ENCODE measurements around the gene PLEKHA5. TPM values are rescaled to one million over a fixed set of nuclear protein-coding genes. Genes with fewer than 3 reads are reported as not detected.
"Not testable (repeated sequence)": the region's sequence is repeated elsewhere in the genome, so short reads cannot be mapped to it uniquely, and the experiment has no call there.

Gene PLEKHA5
- total and polyA plus RNA-seq, 11 donors, result 18.1 to 72.2 (median 58.2) TPM

GRCh38 chr12:19411234-19412204 lies 282.0 kb downstream of the PLEKHA5 start:
- Histone ChIP-seq H3K9me3 (no peaks in the 10 kb centered on the region), H3K4me3 (no peak overlapping the region), H3K27ac (peak overlapping the region in 10 of 12 donors; percentile 11 to 67 (median 50)), H3K4me1 (peaks cover 0 to 43% (median 17%) of the 10 kb centered on the region in 12 donors), H3K36me3 (no peaks in the 10 kb centered on the region), H3K27me3 (no peaks in the 10 kb centered on the region)
- peak in 3 of 4 donors; percentile 24 to 77 (median 56) for ATAC-seq
- WGBS, 4 donors, result 76 to 84% (median 76%) methylated on average over 10 of the region's 10 CpGs
- no peak for DNase-seq
- TF ChIP-seq CTCF (IDR thresholded peaks at IDR 0.05) (no peak), POLR2A (IDR thresholded peaks at IDR 0.05) (no peak)
- intact Hi-C loops (cut with DNase I), result loop anchor here in 1 of 10 donors (2.0 kb wide), 1 partner anchor 27 kb away; the partner anchor contains the start of gene AEBP2

GRCh38 chr12:19412844-19413243 lies 283.3 kb downstream of the PLEKHA5 start:
- intact Hi-C loops (cut with DNase I), result loop anchor here in 1 of 10 donors (2.0 kb wide), 1 partner anchor 26 kb away; the partner anchor contains the start of gene AEBP2
- TF ChIP-seq POLR2A (IDR thresholded peaks at IDR 0.05) (no peak), CTCF (IDR thresholded peaks at IDR 0.05) (no peak)
- no peaks in the 10 kb centered on the region for H3K27me3 ChIP-seq
- peak overlapping the region in 8 of 12 donors; percentile 5 to 39 (median 31) for H3K4me3 ChIP-seq
- H3K27ac ChIP-seq, result peak overlapping the region; percentile 6 to 76 (median 54)
- H3K9me3 ChIP-seq, result no peaks in the 10 kb centered on the region
- DNase-seq (peak in 2 of 5 donors; percentile 24 to 26), ATAC-seq (peak in 1 of 4 donors; percentile 33)
- no peaks in the 10 kb centered on the region for H3K36me3 ChIP-seq
- WGBS, 4 donors, result 36 to 80% (median 63%) methylated on average over 19 to 23 of the region's 23 CpGs
- peaks cover 0 to 43% (median 17%) of the 10 kb centered on the region in 12 donors for H3K4me1 ChIP-seq

- Histone ChIP-seq H3K4me1 (peaks cover 0 to 42% (median 17%) of the 10 kb centered on the region in 12 donors), H3K27ac (peak overlapping the region in 5 of 12 donors; percentile 31 to 76 (median 39))
- H3K36me3 ChIP-seq, ATAC-seq, DNase-seq, H3K9me3 ChIP-seq, H3K4me3 ChIP-seq, H3K27me3 ChIP-seq: not testable (repeated sequence)
- WGBS, 4 donors, result 90 to 98% (median 97%) methylated on average over 5 of the region's 5 CpGs
- intact Hi-C loops (cut with DNase I), result loop anchor here in 1 of 10 donors (2.0 kb wide), 1 partner anchor 25 kb away; the partner anchor contains the start of gene AEBP2
Observed at GRCh38 chr12:19413582-19413981, 284.0 kb downstream of the PLEKHA5 start.

DNA sequence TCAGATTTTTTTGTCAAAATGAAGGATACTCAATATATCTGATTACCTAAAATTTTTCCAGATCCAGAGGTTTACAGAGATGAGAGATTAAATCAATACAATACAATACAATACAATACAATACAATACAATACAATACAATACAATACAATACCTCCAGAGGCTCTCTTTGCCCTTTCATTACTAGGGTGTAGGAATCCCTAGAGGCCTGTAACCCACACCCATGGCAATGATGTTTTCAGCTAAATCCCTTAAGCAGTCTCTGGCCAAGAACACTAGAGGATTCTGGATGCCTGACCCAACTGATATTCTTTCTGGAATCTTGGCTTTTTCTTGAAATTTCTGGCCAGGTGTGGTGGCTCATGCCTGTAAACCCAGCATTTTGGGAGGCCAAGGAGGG lies 286.0 kb downstream of the PLEKHA5 start:
- Histone ChIP-seq H3K4me1 (peaks cover 0 to 22% (median 2%) of the 10 kb centered on the region in 12 donors), H3K27ac (no peak overlapping the region), H3K36me3 (no peaks in the 10 kb centered on the region), H3K4me3 (no peak overlapping the region), H3K9me3 (no peaks in the 10 kb centered on the region), H3K27me3 (no peaks in the 10 kb centered on the region)
- DNase-seq, result no peak
- intact Hi-C loops (cut with DNase I), result no loop called here
- TF ChIP-seq CTCF (IDR thresholded peaks at IDR 0.05), result no peak
- no peak for TF ChIP-seq POLR2A (IDR thresholded peaks at IDR 0.05)
- ATAC-seq, result no peak

All from heart left ventricle (tissue), 16 donors.